GM23338 (cell line): ENCODE data around the gene GIMAP6. TPM values are rescaled to one million over a fixed set of nuclear protein-coding genes. Genes with fewer than 3 reads are reported as not detected.
"Not testable (repeated sequence)": the region's sequence is repeated elsewhere in the genome, so short reads cannot be mapped to it uniquely, and the experiment has no call there.

Experiments
- ATAC-seq: fragments of 200-7000 bp; cut with Tn5 transposase; 3 replicates; pipeline ENCODE4 v1.9.1; 2020
- DNase-seq: peaks from one replicate; pipeline ENCODE4 v3.0.0-alpha.2; 2015; ENCODE audit warnings: low spot score
- H2AFZ ChIP-seq: fragments of 200-600 bp; sonication (generic); 2 replicates; pipeline ENCODE4 v1.8.0; 2016; ENCODE audit warnings: antibody characterized with exemption, mild to moderate bottlenecking, moderate library complexity
- H3F3A ChIP-seq: fragments of 200-600 bp; sonication (generic); replicated peaks from 2 replicates; pipeline ENCODE4 v1.8.0; 2017; ENCODE audit warnings: antibody characterized with exemption, mixed run types, low read depth
- H3K27ac ChIP-seq: fragments of 200-600 bp; sonication (generic); 2 replicates; pipeline ENCODE4 v1.6.1; 2016; ENCODE audit warnings: low read depth
- H3K27me3 ChIP-seq: fragments of 200-600 bp; sonication (generic); 2 replicates; pipeline ENCODE4 v1.8.0; 2016; ENCODE audit warnings: mild to moderate bottlenecking, mixed run types, moderate library complexity; ENCODE audit not compliant: insufficient read depth
- H3K36me3 ChIP-seq: fragments of 200-600 bp; sonication (generic); 2 replicates; pipeline ENCODE4 v1.8.0; 2016; ENCODE audit warnings: mild to moderate bottlenecking; ENCODE audit not compliant: insufficient read depth
- H3K4me1 ChIP-seq: fragments of 200-600 bp; sonication (generic); 2 replicates; pipeline ENCODE4 v1.8.0; 2016; ENCODE audit warnings: mild to moderate bottlenecking, moderate library complexity; ENCODE audit not compliant: insufficient read depth
- H3K4me2 ChIP-seq: fragments of 200-600 bp; sonication (generic); 2 replicates; pipeline ENCODE4 v1.7.1; 2017; ENCODE audit warnings: mixed run types
- H3K4me3 ChIP-seq: fragments of 200-600 bp; sonication (generic); 2 replicates; pipeline ENCODE4 v1.6.1; 2016; ENCODE audit warnings: mixed run types
- H3K79me2 ChIP-seq: fragments of 200-600 bp; sonication (generic); replicated peaks from 2 replicates; pipeline ENCODE4 v1.8.0; 2017; ENCODE audit warnings: mild to moderate bottlenecking; ENCODE audit not compliant: insufficient read depth
- H3K9me2 ChIP-seq: fragments of 200-600 bp; sonication (generic); 2 replicates; pipeline ENCODE4 v1.8.0; 2017; ENCODE audit not compliant: insufficient read depth
- H4K20me1 ChIP-seq: fragments of 200-600 bp; sonication (generic); replicated peaks from 2 replicates; pipeline ENCODE4 v1.8.0; 2017; ENCODE audit warnings: mild to moderate bottlenecking; ENCODE audit not compliant: insufficient read depth
- H3K27ac Mint-ChIP-seq: 2 replicates; pipeline ENCODE4 v1.8.0; 2020; ENCODE audit warnings: inconsistent platforms, mild to moderate bottlenecking, moderate library complexity, mixed read lengths
- H3K27me3 Mint-ChIP-seq: 3 replicates; pipeline ENCODE4 v1.8.0; 2022; ENCODE audit warnings: low read depth, mild to moderate bottlenecking, moderate library complexity, mixed read lengths, inconsistent platforms; ENCODE audit not compliant: insufficient read depth, poor library complexity
- H3K36me3 Mint-ChIP-seq: 3 replicates; pipeline ENCODE4 v1.8.0; 2021; ENCODE audit warnings: low read depth, mild to moderate bottlenecking, inconsistent platforms, moderate library complexity, mixed read lengths
- H3K4me1 Mint-ChIP-seq: 3 replicates; pipeline ENCODE4 v1.8.0; 2020; ENCODE audit warnings: mild to moderate bottlenecking, inconsistent platforms, mixed read lengths
- H3K4me3 Mint-ChIP-seq: 3 replicates; pipeline ENCODE4 v1.8.0; 2021; ENCODE audit warnings: moderate library complexity, mild to moderate bottlenecking, inconsistent platforms, mixed read lengths
- H3K9me3 Mint-ChIP-seq: 3 replicates; pipeline ENCODE4 v1.8.0; 2020; ENCODE audit warnings: moderate library complexity, mild to moderate bottlenecking, inconsistent platforms, mixed read lengths
- EZH2phosphoT487 ChIP-seq: fragments of 200-600 bp; sonication (generic); IDR thresholded peaks from one replicate; pipeline ENCODE4 v1.8.1; 2018; ENCODE audit warnings: antibody characterized with exemption; ENCODE audit not compliant: unreplicated experiment
- polyA plus RNA-seq: library from polyadenylated mRNA; unstranded; fragments of >200 nt; fragmentation: Nextera tagmentation; extraction: Ambion mirVana; gene quantifications from 2 replicates; pipeline ENCODE4 v1.2.1, GENCODE V29; 2016
- total RNA-seq: library from RNA; depleted of rRNA; stranded (reverse); fragments of >200 nt; shearing (Covaris generic); gene quantifications from 2 replicates; pipeline ENCODE4 v1.2.3, GENCODE V29; 2014

The GIMAP6 gene
- total and polyA plus RNA-seq, 2 experiments from 2014 or later, result not detected

DNA sequence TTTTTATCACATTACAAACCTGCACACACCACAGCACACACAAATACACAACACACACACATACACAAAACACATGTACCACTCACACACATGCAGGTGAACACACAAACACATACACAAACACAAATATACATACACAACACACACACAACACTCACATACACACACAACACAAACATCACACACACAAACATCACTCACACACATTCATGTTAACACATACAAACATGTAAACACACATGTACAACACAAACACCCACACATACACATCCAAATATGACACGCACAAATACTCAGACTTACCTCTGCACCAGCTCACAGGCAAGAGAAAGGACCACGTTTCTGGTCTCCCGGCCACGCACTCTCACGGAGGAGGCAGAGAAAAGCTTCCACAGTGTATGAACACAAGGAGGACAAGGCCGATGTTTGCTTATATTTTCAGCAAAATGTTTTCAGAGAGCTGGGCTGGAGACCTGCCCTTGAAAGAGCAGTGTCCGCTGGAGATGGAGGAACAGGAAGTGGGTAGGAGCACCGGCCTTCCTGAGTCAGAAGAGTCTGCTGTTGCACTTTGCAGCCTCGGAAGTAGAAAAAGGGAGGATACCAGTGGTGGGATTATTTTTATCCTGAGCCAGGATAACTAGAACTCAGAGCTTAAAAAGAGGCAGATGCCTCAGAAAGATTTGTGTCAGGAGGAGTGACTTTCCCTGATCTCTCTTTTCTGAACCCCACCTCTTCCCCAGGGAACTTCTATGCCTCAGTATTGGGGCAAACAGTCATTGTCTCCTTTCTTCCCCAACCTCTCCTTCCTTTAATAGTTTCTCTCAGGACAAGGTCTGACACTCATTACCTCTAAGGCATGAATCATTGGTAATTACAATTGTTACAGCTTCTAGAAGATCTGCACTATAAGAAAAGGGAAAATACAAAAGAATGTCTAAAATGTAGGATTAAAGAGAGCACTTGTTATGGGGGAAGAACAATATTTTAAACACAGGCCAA lies at the start of gene GIMAP6 (continued):
- TF ChIP-seq EZH2phosphoT487, result no peak

DNA sequence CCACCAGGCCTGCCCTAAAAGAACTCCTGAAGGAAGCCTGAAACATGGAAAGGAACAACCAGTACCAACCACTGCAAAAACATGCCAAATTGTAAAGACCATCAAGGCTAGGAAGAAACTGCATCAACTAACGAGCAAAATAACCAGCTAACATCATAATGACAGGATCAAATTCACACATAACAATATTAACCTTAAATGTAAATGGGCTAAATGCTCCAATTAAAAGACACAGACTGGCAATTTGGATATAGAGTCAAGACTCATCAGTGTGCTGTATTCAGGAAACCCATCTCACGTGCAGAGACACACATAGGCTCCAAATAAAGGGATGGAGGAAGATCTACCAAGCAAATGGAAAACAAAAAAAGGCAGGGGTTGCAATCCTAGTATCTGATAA lies 48.2 kb upstream of the GIMAP6 start:
- not testable (repeated sequence) for H3K27ac ChIP-seq, H3K4me1 Mint-ChIP-seq, H2AFZ ChIP-seq, H3K27me3 Mint-ChIP-seq, DNase-seq, H3K27ac Mint-ChIP-seq, H3K79me2 ChIP-seq, H3K9me2 ChIP-seq, H3K4me3 ChIP-seq, H4K20me1 ChIP-seq, H3K4me1 ChIP-seq, H3K4me3 Mint-ChIP-seq, H3K27me3 ChIP-seq, H3K36me3 ChIP-seq, H3F3A ChIP-seq, ATAC-seq, H3K4me2 ChIP-seq
- Mint-ChIP-seq H3K9me3 (peaks cover 22% of the 10 kb centered on the region), H3K36me3 (peaks cover 12% of the 10 kb centered on the region)

DNA sequence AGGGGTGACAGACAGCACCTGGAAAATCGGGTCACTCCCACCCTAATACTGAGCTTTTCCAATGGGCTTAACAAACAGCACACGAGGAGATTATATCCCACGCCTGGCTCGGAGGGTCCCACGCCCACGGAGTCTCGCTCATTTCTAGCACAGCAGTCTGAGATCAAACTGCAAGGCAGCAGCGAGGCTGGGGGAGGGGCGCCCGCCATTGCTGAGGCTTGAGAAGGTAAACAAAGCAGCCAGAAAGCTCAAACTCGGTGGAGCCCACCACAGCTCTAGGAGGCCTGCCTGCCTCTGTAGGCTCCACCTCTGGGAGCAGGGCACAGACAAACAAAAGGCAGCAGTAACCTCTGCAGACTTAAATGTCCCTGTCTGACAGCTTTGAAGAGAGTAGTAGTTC lies 46.4 kb upstream of the GIMAP6 start:
- not testable (repeated sequence) for DNase-seq, H3K4me3 ChIP-seq, H4K20me1 ChIP-seq, H3K79me2 ChIP-seq, H3K27me3 Mint-ChIP-seq, H3K36me3 ChIP-seq, H3K4me1 Mint-ChIP-seq, H3K4me1 ChIP-seq, H3F3A ChIP-seq, H3K27me3 ChIP-seq, H3K4me3 Mint-ChIP-seq, H3K27ac ChIP-seq, H3K9me2 ChIP-seq, H3K4me2 ChIP-seq, H2AFZ ChIP-seq, ATAC-seq, H3K27ac Mint-ChIP-seq
- peaks cover 12% of the 10 kb centered on the region for H3K36me3 Mint-ChIP-seq
- peaks cover 22% of the 10 kb centered on the region for H3K9me3 Mint-ChIP-seq

DNA sequence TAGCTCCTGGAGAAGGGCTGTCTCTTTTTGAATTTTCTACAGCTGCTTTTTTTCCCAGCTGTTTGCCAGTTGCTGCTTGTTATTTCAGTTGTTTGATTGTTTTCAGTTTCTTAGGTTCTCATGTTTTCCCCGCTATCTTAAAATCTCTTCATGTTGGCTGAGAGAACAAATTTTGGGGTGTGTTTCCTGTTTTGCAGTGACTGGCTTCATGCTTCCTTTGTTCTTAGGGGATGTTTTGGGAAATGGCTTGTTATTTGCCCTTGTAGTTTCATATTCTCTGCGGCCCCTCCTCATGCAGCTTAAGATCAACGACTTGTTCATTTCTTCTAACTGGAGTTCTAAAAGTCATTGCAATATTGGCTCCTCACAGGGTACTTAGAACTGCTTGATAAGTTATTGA lies 44.7 kb upstream of the GIMAP6 start:
- H3F3A ChIP-seq, H3K4me1 ChIP-seq, H3K27me3 ChIP-seq, H3K9me2 ChIP-seq, H3K36me3 ChIP-seq, H3K27ac ChIP-seq, H2AFZ ChIP-seq, H3K27ac Mint-ChIP-seq, H3K4me1 Mint-ChIP-seq, H3K4me2 ChIP-seq, H3K27me3 Mint-ChIP-seq, H4K20me1 ChIP-seq, H3K4me3 Mint-ChIP-seq, H3K4me3 ChIP-seq, H3K79me2 ChIP-seq, DNase-seq, ATAC-seq: not testable (repeated sequence)
- H3K36me3 Mint-ChIP-seq, result peaks cover 12% of the 10 kb centered on the region
- H3K9me3 Mint-ChIP-seq, result peaks cover 22% of the 10 kb centered on the region

DNA sequence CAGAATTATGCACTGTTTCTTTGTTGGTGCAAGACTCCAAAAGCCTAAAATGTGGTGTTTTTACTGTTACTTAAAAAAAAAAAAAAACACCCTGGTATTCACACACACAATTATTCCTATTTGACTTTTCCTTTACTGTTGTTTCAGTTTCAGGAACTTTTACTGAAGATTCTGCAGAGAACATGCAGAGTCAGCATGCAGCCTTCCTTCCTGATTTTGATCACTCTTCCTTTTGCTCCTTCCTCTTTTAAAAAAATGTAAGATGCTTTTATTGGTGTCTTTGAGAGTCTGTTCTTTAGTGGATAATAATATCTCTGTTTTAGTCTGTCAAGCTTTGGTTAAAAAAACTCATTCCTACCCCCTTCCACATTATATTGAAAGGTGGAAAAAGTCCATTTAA lies 44.1 kb upstream of the GIMAP6 start:
- peaks cover 12% of the 10 kb centered on the region for H3K36me3 Mint-ChIP-seq
- not testable (repeated sequence) for H3F3A ChIP-seq, H3K27ac Mint-ChIP-seq, DNase-seq, H3K27ac ChIP-seq, H3K4me2 ChIP-seq, H3K9me2 ChIP-seq, ATAC-seq, H3K4me3 ChIP-seq, H4K20me1 ChIP-seq, H3K4me1 Mint-ChIP-seq, H3K36me3 ChIP-seq, H3K27me3 ChIP-seq, H3K79me2 ChIP-seq, H3K4me3 Mint-ChIP-seq, H3K4me1 ChIP-seq, H3K27me3 Mint-ChIP-seq, H2AFZ ChIP-seq
- peaks cover 22% of the 10 kb centered on the region for H3K9me3 Mint-ChIP-seq
